ENCODE data around the gene PDP2.

DNA sequence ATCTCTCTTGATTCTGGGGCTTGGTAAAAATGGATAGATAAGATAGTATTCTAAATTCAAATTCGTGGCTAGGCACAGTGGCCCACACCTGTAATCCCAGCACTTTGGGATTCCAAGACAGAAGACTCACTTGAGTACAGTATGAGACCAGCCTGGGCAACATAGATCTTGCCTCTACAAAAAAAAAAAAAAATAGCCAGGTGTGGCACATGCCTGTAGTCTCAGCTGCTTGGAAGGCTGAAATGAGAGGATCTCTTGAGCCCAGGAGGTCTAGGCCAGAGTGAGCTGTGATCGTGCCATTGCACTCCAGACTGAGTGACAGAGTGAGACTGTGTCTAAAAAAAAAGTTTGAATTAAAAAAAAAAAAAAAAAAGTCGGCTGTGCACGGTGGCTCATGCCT, 9.3 kb downstream of the PDP2 start:
- no peak for TF ChIP-seq POLR2A (IDR thresholded peaks at IDR 0.05; ENCODE audit: low read depth, low read length)
- no peak for TF ChIP-seq POLR2AphosphoS5 (IDR thresholded peaks at IDR 0.05; ENCODE audit: low read depth, low read length)
- TF ChIP-seq TAF1 (IDR thresholded peaks at IDR 0.05; ENCODE audit: borderline replicate concordance, low read depth, low read length) = no peak
